Gastrocnemius medialis (tissue), 4 donors: Measurements from ENCODE around the gene YIF1B. TPM values are rescaled to one million over a fixed set of nuclear protein-coding genes. Genes with fewer than 3 reads are reported as not detected.

Source experiments
- ATAC-seq, 2 donors: fragments of 150-250 bp; one replicate each; pipeline ENCODE4 v1.9.1; 2016
- DNase-seq, 2 donors: peaks; one replicate each; pipeline ENCODE4 v3.0.0-alpha.2; 2019
- H3K27ac ChIP-seq, 4 donors: fragments of 200-600 bp; sonication (generic); 1 replicate in 1 of 4; 2 replicates in 3 of 4; pipeline ENCODE4 v1.5.1; 2016 to 2018; ENCODE audit warnings: mild to moderate bottlenecking in 2 of 4, moderate library complexity in 1 of 4
- H3K27me3 ChIP-seq, 3 donors: fragments of 200-600 bp; sonication (generic) in 2 of 3; 1 replicate in 1 of 3; 2 replicates in 2 of 3; pipeline versions ENCODE4 v1.5.1 to v1.6.0; 2016 to 2019; ENCODE audit warnings: mild to moderate bottlenecking in 1 of 3, moderate library complexity in 1 of 3
- H3K36me3 ChIP-seq, 2 donors: fragments of 200-600 bp; sonication (generic) in 1 of 2; one replicate each; pipeline ENCODE4 v1.5.1; 2017 to 2018
- H3K4me1 ChIP-seq, 2 donors: fragments of 200-600 bp; sonication (generic) in 1 of 2; one replicate each; pipeline ENCODE4 v1.5.1; 2016 to 2017; ENCODE audit warnings: mild to moderate bottlenecking in 2 of 2
- H3K4me3 ChIP-seq, 4 donors: fragments of 200-600 bp; sonication (generic) in 3 of 4; 1 replicate in 1 of 4; 2 replicates in 3 of 4; pipeline ENCODE4 v1.5.1; 2016 to 2019; ENCODE audit warnings: mild to moderate bottlenecking in 2 of 4
- H3K9me3 ChIP-seq, 3 donors: fragments of 200-600 bp; sonication (generic) in 2 of 3; 1 replicate in 1 of 3; 2 replicates in 2 of 3; pipeline ENCODE4 v1.5.1; 2016 to 2019
- POLR2A ChIP-seq, 2 donors: fragments of 450-650 bp; IDR thresholded peaks; one replicate each; pipeline ENCODE4 v1.6.1; 2017; ENCODE audit warnings: antibody characterized with exemption in 2 of 2, mild to moderate bottlenecking in 2 of 2, moderate library complexity in 2 of 2
- in situ Hi-C, 4 donors: fragments of 200-750 bp; cut with MboI; loops; one replicate each; pipeline versions ENCODE4 v1.15.0 to v1.8.0; 2017; ENCODE audit warnings: low sequenced_read_pairs in 4 of 4
- intact Hi-C: fragments of 100-400 bp; cut with DNase I; formaldehyde crosslinking; loops from one replicate; pipeline ENCODE4 v1.15.1; 2023; ENCODE audit warnings: low total_unique reads
- total RNA-seq, 4 donors: library from RNA; depleted of rRNA; stranded (reverse); fragments of >200 nt; gene quantifications; one replicate each; pipeline versions ENCODE4 v1.1.0 to v1.2.3, GENCODE V29; 2016
- TF ChIP-seq, protein P1 (sequence below), 5 experiments: fragments of 450-650 bp in 3 of 5; fragments of 200-600 bp in 2 of 5; sonication (generic) in 2 of 5; IDR thresholded peaks in 4 of 5; conservative IDR thresholded peaks in 1 of 5; 1 replicate in 4 of 5; 2 replicates in 1 of 5; pipeline ENCODE4 v1.5.1; 2016 to 2019; ENCODE audit warnings: antibody characterized with exemption in 5 of 5, mild to moderate bottlenecking in 3 of 5, moderate library complexity in 3 of 5

The YIF1B gene
- total RNA-seq, 4 donors from 2014 or later, result 28.3 to 39.5 (median 31.9) TPM

DNA sequence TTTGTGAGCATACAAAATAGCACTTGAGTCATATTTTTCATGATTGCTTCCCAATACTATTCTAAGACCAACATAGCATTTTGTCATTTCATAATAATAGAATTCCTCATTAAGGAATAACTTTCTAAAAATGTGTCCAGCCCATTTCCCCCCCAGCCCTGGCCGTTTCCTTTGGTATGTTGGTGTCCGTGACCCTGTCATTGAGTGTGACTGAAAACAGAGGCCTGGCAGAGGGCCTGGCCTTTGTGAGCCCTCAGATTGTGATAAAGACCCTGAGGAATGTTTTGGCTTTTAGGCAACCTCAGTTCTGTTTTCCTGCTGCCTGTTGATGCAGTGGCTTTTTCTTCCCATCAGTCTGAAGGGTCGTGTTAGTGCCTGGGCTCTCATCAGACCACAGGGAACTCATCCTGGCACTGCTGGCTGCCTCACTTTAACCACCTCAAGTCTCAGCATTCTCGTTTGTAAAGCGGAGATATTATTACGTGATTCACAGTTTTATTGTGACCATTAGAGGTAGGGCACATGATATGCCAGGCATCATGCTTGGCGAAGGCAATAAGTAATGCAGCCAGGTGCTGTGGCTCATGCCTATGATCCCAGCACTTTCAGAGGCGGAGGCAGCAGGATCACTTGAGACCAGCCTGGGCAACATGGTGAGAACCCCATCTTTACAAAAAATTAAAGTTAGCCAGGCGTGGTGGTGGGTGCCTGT, 37.6 kb downstream of the YIF1B start:
- ATAC-seq (peak; percentile 62 to 68), DNase-seq (no peak)
- Histone ChIP-seq H3K36me3 (no peaks in the 10 kb centered on the region), H3K4me3 (no peak overlapping the region), H3K9me3 (no peaks in the 10 kb centered on the region), H3K27me3 (no peaks in the 10 kb centered on the region), H3K27ac (peak overlapping the region; percentile 42 to 69 (median 62)), H3K4me1 (peaks cover 0 to 5% of the 10 kb centered on the region in 2 donors)
- TF ChIP-seq, protein P1, sequence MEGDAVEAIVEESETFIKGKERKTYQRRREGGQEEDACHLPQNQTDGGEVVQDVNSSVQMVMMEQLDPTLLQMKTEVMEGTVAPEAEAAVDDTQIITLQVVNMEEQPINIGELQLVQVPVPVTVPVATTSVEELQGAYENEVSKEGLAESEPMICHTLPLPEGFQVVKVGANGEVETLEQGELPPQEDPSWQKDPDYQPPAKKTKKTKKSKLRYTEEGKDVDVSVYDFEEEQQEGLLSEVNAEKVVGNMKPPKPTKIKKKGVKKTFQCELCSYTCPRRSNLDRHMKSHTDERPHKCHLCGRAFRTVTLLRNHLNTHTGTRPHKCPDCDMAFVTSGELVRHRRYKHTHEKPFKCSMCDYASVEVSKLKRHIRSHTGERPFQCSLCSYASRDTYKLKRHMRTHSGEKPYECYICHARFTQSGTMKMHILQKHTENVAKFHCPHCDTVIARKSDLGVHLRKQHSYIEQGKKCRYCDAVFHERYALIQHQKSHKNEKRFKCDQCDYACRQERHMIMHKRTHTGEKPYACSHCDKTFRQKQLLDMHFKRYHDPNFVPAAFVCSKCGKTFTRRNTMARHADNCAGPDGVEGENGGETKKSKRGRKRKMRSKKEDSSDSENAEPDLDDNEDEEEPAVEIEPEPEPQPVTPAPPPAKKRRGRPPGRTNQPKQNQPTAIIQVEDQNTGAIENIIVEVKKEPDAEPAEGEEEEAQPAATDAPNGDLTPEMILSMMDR (IDR thresholded peaks at IDR 0.05 in 4 of 5, conservative IDR thresholded peaks at IDR 0.05 in 1 of 5), result no peak
- TF ChIP-seq POLR2A (IDR thresholded peaks at IDR 0.05), result no peak
- in situ Hi-C loops, result no loop called here
- intact Hi-C loops, result no loop called here

DNA sequence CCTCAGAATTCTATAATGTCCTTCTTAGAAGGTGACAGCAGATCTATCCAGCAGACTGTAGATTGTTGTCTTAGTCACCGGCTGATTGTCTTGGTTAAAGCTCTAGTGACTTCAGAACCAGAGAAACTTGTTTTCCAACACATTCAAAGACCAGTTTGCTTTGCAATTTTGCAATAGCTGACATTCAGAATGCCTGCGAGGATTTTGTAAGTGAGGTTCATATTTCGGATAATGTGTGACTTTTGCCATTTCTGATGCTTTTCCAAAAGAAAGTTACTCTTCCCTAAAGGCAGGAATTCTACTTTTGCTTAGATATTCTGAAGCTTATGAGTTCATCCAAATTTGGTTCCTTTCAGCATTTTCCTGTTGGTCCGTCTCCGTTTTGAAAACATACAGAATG, 38.2 kb downstream of the YIF1B start:
- intact Hi-C loops (no loop called here), in situ Hi-C loops (no loop called here)
- Histone ChIP-seq H3K36me3 (no peaks in the 10 kb centered on the region), H3K27ac (peak overlapping the region; percentile 42 to 68 (median 55)), H3K4me1 (peaks cover 0 to 5% of the 10 kb centered on the region in 2 donors), H3K27me3 (no peaks in the 10 kb centered on the region), H3K4me3 (no peak overlapping the region), H3K9me3 (no peaks in the 10 kb centered on the region)
- no peak for DNase-seq
- TF ChIP-seq, protein P1 (IDR thresholded peaks at IDR 0.05 in 4 of 5, conservative IDR thresholded peaks at IDR 0.05 in 1 of 5), result no peak
- no peak for TF ChIP-seq POLR2A (IDR thresholded peaks at IDR 0.05)
- no peak for ATAC-seq

DNA sequence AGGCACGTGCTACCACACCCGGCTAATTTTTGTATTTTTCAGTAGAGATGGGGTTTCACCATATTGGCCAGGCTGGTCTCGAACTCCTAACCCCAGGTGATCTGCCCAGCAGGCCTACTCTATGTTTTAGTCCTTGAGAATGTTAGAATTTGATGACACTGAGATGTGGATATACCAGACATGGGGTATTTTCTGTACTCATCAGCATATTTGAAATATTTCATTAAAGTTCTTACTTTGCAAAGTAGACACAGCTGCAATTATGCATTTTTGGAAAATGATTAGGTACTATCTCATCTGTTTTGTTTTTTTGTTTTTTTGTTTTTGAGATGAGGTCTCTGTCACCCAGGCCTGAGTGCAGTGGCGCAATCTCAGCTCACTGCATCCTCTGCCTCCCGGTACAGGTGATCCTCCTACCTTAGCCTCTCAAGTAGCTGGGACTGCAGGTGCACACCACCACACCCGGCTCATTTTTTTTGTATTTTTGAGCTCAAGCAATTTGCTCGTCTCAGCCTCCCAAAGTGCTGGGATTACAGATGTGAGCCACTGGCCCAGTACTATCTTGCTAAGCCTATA, 38.7 kb downstream of the YIF1B start:
- H3K36me3 ChIP-seq, result no peaks in the 10 kb centered on the region
- no peaks in the 10 kb centered on the region for H3K9me3 ChIP-seq
- no peak for DNase-seq
- H3K4me1 ChIP-seq, result peaks cover 0 to 5% of the 10 kb centered on the region in 2 donors
- no peaks in the 10 kb centered on the region for H3K27me3 ChIP-seq
- peak overlapping the region; percentile 42 to 68 (median 55) for H3K27ac ChIP-seq
- ATAC-seq, result no peak
- in situ Hi-C loops, result no loop called here
- intact Hi-C loops, result no loop called here
- TF ChIP-seq, protein P1 (IDR thresholded peaks at IDR 0.05 in 4 of 5, conservative IDR thresholded peaks at IDR 0.05 in 1 of 5), result no peak
- TF ChIP-seq POLR2A (IDR thresholded peaks at IDR 0.05), result no peak
- H3K4me3 ChIP-seq, result no peak overlapping the region

DNA sequence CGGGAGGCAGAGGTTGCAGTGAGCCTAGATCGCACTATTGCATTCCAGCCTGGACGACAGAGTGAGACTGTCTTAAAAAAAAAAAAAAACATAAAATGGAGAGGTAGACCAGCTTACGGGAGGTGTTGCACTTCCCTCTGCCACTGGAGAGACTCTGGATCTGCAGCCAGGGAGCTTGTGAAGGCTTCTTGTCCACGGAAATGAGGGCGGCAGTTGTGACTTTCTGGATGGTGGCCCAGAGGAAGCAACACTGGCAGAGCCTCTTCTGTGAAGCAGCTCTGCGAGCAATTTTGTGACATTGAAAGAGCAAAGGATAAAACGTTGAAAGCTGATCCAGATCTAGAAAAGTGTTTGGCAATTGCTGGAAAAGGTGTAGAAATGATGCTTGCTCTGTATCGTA, 41.0 kb downstream of the YIF1B start:
- in situ Hi-C loops (no loop called here), intact Hi-C loops (no loop called here)
- Histone ChIP-seq H3K4me3 (no peak overlapping the region), H3K9me3 (no peaks in the 10 kb centered on the region), H3K27ac (no peak overlapping the region), H3K4me1 (peaks cover 0 to 5% of the 10 kb centered on the region in 2 donors), H3K36me3 (no peaks in the 10 kb centered on the region), H3K27me3 (no peaks in the 10 kb centered on the region)
- DNase-seq (no peak), ATAC-seq (no peak)
- TF ChIP-seq, protein P1 (IDR thresholded peaks at IDR 0.05 in 4 of 5, conservative IDR thresholded peaks at IDR 0.05 in 1 of 5), result no peak
